HEK293T (cell line): Measurements from ENCODE around the gene PDS5B.

Experiments used
- BHLHE40 ChIP-seq: fragments of 450-650 bp; IDR thresholded peaks from 2 replicates; pipeline ENCODE4 v1.6.1; 2016; ENCODE audit warnings: mild to moderate bottlenecking, moderate library complexity, borderline replicate concordance
- CTBP1 ChIP-seq: fragments of 450-650 bp; IDR thresholded peaks from 2 replicates; pipeline ENCODE4 v1.6.1; 2016; ENCODE audit warnings: borderline replicate concordance
- FOXA1 ChIP-seq: fragments of 450-650 bp; IDR thresholded peaks from 2 replicates; pipeline ENCODE4 v1.6.1; 2016; ENCODE audit warnings: mild to moderate bottlenecking
- FOXK2 ChIP-seq: fragments of 450-650 bp; IDR thresholded peaks from 2 replicates; pipeline ENCODE4 v1.6.1; 2016; ENCODE audit warnings: mild to moderate bottlenecking
- FOXM1 ChIP-seq: fragments of 450-650 bp; IDR thresholded peaks from 2 replicates; pipeline ENCODE4 v1.6.1; 2017; ENCODE audit warnings: mild to moderate bottlenecking, borderline replicate concordance
- HDGF ChIP-seq: fragments of 450-650 bp; IDR thresholded peaks from 2 replicates; pipeline ENCODE4 v1.6.1; 2017; ENCODE audit warnings: antibody characterized with exemption, borderline replicate concordance
- SP1 ChIP-seq: fragments of 450-650 bp; IDR thresholded peaks from 2 replicates; pipeline ENCODE4 v1.6.1; 2017
- SUZ12 ChIP-seq: fragments of 450-650 bp; IDR thresholded peaks from 2 replicates; pipeline ENCODE4 v1.6.1; 2016; ENCODE audit warnings: mild to moderate bottlenecking
- TARDBP ChIP-seq: fragments of 450-650 bp; IDR thresholded peaks from 2 replicates; pipeline ENCODE4 v1.6.1; 2016

DNA sequence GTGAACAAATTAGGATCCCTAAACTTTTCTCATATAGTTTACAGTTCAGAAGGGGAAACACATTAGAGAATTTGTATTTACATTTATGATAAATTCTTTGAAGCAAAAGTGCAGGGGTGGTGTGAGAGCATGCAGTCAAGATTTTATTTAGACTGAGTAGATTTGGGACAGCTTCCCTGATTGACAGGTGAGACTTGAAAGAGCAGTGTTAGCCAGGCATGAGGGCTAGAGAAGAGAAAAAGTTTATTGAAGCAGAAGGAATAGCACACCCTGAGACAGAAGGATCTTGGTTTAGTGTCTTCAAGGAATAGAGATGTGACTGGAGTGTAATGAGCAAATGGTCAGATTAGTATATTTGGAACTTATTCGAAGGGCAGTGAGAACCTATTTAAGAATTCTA is 50.5 kb downstream of the PDS5B start:
- no peak for TF ChIP-seq FOXK2
- no peak for TF ChIP-seq FOXM1
- TF ChIP-seq HDGF = no peak
- TF ChIP-seq CTBP1 = no peak
- TF ChIP-seq BHLHE40 = no peak
- TF ChIP-seq SUZ12 = no peak
- no peak for TF ChIP-seq TARDBP
- no peak for TF ChIP-seq FOXA1
- no peak for TF ChIP-seq SP1
